ENCODE data around the gene CHTOP.

The CHTOP gene

DNA sequence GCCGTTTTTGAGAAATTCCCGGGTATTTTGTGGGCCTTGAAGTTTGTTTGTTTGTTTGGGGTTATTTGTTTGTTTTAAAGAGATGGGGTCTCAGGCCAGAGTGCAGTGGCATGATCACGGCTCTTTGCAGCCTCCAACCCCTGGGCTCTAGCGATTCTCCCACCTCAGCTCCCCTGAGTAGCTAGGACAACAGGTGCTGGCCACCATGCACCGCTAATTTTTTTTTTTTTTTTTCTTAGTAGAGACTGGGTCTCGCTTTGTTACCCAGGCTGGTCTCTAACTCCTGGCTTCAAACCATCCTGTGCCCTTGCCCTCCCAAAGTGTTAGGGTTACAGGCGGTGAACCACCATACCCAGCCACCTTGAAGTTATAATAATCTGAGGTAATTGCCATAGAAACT is 2.0 kb downstream of the CHTOP start:
- TF ChIP-seq TAF1 (IDR thresholded peaks at IDR 0.05; ENCODE audit: low read depth) (no peak), YY1 (IDR thresholded peaks at IDR 0.05; ENCODE audit: low read depth) (no peak), RAD21 (IDR thresholded peaks at IDR 0.05; ENCODE audit: low read depth) (no peak), TCF12 (IDR thresholded peaks at IDR 0.05; ENCODE audit: low read depth) (no peak), CREB1 (IDR thresholded peaks at IDR 0.05; ENCODE audit: low read depth) (no peak), EP300 (IDR thresholded peaks at IDR 0.05; ENCODE audit: borderline replicate concordance) (no peak), NFIC (IDR thresholded peaks at IDR 0.05) (no peak), CEBPB (IDR thresholded peaks at IDR 0.05) (no peak), EGR1 (IDR thresholded peaks at IDR 0.05) (no peak)
- TF ChIP-seq, protein P1, sequence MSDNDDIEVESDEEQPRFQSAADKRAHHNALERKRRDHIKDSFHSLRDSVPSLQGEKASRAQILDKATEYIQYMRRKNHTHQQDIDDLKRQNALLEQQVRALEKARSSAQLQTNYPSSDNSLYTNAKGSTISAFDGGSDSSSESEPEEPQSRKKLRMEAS (IDR thresholded peaks at IDR 0.05) = no peak

DNA sequence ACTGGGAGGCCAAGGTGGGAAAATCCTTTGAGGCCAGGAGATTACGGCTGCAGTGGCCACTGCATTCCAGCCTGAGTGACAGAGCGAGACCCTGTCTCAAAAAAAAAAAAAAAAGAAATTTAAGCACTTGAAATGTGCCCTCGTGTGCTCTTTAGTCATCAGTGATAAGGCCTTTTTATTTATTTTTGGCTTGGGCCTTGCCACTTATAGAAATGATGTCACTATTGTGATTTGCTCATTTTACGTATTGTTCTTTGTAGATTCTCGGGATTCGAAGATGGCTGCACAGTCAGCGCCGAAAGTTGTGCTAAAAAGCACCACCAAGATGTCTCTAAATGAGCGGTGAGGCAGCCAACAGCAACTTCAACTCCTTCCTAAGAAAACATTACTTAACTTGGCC is 2.4 kb downstream of the CHTOP start:
- TF ChIP-seq TCF12 (IDR thresholded peaks at IDR 0.05; ENCODE audit: low read depth) = no peak
- TF ChIP-seq RAD21 (IDR thresholded peaks at IDR 0.05; ENCODE audit: low read depth) = no peak
- TF ChIP-seq EGR1 (IDR thresholded peaks at IDR 0.05) = no peak
- no peak for TF ChIP-seq TAF1 (IDR thresholded peaks at IDR 0.05; ENCODE audit: low read depth)
- TF ChIP-seq, protein P1 (IDR thresholded peaks at IDR 0.05) = no peak
- TF ChIP-seq, protein P2, sequence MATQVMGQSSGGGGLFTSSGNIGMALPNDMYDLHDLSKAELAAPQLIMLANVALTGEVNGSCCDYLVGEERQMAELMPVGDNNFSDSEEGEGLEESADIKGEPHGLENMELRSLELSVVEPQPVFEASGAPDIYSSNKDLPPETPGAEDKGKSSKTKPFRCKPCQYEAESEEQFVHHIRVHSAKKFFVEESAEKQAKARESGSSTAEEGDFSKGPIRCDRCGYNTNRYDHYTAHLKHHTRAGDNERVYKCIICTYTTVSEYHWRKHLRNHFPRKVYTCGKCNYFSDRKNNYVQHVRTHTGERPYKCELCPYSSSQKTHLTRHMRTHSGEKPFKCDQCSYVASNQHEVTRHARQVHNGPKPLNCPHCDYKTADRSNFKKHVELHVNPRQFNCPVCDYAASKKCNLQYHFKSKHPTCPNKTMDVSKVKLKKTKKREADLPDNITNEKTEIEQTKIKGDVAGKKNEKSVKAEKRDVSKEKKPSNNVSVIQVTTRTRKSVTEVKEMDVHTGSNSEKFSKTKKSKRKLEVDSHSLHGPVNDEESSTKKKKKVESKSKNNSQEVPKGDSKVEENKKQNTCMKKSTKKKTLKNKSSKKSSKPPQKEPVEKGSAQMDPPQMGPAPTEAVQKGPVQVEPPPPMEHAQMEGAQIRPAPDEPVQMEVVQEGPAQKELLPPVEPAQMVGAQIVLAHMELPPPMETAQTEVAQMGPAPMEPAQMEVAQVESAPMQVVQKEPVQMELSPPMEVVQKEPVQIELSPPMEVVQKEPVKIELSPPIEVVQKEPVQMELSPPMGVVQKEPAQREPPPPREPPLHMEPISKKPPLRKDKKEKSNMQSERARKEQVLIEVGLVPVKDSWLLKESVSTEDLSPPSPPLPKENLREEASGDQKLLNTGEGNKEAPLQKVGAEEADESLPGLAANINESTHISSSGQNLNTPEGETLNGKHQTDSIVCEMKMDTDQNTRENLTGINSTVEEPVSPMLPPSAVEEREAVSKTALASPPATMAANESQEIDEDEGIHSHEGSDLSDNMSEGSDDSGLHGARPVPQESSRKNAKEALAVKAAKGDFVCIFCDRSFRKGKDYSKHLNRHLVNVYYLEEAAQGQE (IDR thresholded peaks at IDR 0.05; ENCODE audit: low read depth) = no peak
- TF ChIP-seq ZBTB7A (IDR thresholded peaks at IDR 0.05; ENCODE audit: low read depth) = no peak
- TF ChIP-seq, protein P3, sequence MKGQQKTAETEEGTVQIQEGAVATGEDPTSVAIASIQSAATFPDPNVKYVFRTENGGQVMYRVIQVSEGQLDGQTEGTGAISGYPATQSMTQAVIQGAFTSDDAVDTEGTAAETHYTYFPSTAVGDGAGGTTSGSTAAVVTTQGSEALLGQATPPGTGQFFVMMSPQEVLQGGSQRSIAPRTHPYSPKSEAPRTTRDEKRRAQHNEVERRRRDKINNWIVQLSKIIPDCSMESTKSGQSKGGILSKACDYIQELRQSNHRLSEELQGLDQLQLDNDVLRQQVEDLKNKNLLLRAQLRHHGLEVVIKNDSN (IDR thresholded peaks at IDR 0.05) = no peak
- no peak for TF ChIP-seq CEBPB (IDR thresholded peaks at IDR 0.05)
- no peak for TF ChIP-seq TEAD4 (IDR thresholded peaks at IDR 0.05)
- TF ChIP-seq YY1 (IDR thresholded peaks at IDR 0.05; ENCODE audit: low read depth) = no peak
- TF ChIP-seq EP300 (IDR thresholded peaks at IDR 0.05; ENCODE audit: borderline replicate concordance) = no peak
- no peak for TF ChIP-seq NFIC (IDR thresholded peaks at IDR 0.05)
- TF ChIP-seq CREB1 (IDR thresholded peaks at IDR 0.05; ENCODE audit: low read depth) = no peak
- TF ChIP-seq FOXM1 (IDR thresholded peaks at IDR 0.05; ENCODE audit: borderline replicate concordance, low read depth) = no peak

DNA sequence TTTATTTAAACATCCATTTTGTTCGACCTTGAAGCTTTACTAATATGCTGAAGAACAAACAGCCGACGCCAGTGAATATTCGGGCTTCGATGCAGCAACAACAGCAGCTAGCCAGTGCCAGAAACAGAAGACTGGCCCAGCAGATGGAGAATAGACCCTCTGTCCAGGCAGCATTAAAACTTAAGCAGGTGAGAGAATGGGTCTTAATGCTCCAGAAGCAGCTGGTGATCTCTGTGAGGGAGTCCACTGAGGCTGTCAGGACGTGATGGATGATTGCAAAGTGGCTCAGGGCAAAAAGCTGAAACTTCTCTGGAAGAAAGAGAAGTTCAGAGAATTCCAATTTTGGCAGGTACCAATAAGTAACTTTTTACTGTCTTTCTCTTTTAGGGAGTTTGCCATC is 4.4 kb downstream of the CHTOP start:
- TF ChIP-seq NFIC (IDR thresholded peaks at IDR 0.05) = no peak

DNA sequence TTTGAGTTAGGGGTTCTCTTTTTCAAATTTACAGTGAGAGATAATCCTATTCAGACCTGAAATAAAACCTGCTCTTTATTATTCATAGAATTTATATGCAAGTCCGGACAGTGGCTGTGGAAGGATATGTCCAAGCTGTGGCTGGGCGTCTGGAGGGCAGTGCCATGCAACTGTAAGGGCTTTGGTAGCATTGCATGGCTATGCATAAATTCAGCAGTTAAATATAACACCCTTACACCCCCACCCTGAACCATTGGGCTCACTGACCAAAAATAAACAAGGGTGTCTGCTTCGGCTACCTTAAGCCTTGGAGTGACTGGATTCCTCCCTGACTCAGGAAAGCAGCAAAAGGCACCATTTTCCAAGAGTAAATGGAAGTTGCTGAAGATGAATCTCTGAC is 5.4 kb downstream of the CHTOP start:
- TF ChIP-seq YY1 (IDR thresholded peaks at IDR 0.05; ENCODE audit: low read depth) (no peak), TEAD4 (IDR thresholded peaks at IDR 0.05) (no peak), FOXM1 (IDR thresholded peaks at IDR 0.05; ENCODE audit: borderline replicate concordance, low read depth) (no peak), EP300 (IDR thresholded peaks at IDR 0.05; ENCODE audit: borderline replicate concordance) (no peak), CREB1 (IDR thresholded peaks at IDR 0.05; ENCODE audit: low read depth) (no peak), RAD21 (IDR thresholded peaks at IDR 0.05; ENCODE audit: low read depth) (no peak), ZBTB7A (IDR thresholded peaks at IDR 0.05; ENCODE audit: low read depth) (no peak), TAF1 (IDR thresholded peaks at IDR 0.05; ENCODE audit: low read depth) (no peak), EGR1 (IDR thresholded peaks at IDR 0.05) (no peak), NFIC (IDR thresholded peaks at IDR 0.05) (no peak), TCF12 (IDR thresholded peaks at IDR 0.05; ENCODE audit: low read depth) (no peak), CEBPB (IDR thresholded peaks at IDR 0.05) (no peak)
- TF ChIP-seq, protein P3 (IDR thresholded peaks at IDR 0.05) = no peak
- TF ChIP-seq, protein P1 (IDR thresholded peaks at IDR 0.05) = no peak
- TF ChIP-seq, protein P2 (IDR thresholded peaks at IDR 0.05; ENCODE audit: low read depth) = no peak

DNA sequence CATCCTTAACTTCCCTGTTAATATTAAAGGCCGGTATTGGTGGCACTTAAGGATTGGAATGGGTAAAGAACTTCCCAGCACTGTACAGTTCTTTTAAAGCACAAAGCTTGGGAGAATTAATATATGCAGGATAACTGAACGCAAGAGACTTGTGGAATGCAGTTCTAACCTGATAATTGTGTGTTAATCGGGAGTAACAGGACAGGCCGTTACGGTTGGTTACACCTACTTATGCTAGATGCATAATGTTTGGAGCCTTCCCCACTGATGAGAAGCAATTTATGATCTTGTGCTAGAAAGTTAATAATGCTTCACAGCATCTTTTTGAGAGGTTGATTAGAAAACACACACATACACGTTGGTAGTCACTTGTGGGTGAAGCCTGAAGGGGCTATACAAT is 7.0 kb downstream of the CHTOP start:
- TF ChIP-seq TEAD4 (IDR thresholded peaks at IDR 0.05) = no peak
- TF ChIP-seq FOXM1 (IDR thresholded peaks at IDR 0.05; ENCODE audit: borderline replicate concordance, low read depth) = no peak
- TF ChIP-seq, protein P3 (IDR thresholded peaks at IDR 0.05) = no peak
- no peak for TF ChIP-seq CREB1 (IDR thresholded peaks at IDR 0.05; ENCODE audit: low read depth)
- TF ChIP-seq YY1 (IDR thresholded peaks at IDR 0.05; ENCODE audit: low read depth) = no peak

DNA sequence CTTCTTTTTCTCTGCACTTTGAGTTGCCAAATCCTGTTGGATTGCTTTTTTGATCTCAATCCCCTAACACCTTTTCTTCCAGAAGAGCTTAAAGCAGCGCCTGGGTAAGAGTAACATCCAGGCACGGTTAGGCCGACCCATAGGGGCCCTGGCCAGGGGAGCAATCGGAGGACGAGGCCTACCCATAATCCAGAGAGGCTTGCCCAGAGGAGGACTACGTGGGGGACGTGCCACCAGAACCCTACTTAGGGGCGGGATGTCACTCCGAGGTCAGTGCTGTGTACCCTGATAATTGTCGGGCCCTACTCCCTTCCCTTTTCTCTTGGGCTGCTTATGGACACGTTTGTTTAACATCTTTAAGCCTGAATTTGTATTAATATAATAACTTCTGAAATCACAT is 8.3 kb downstream of the CHTOP start:
- TF ChIP-seq CREB1 (IDR thresholded peaks at IDR 0.05; ENCODE audit: low read depth) = no peak
- no peak for TF ChIP-seq TAF1 (IDR thresholded peaks at IDR 0.05; ENCODE audit: low read depth)

Data from Ishikawa (cell line).